HepG2 (cell line): Measurements from ENCODE around the gene DUS1L. TPM values are rescaled to one million over a fixed set of nuclear protein-coding genes. Genes with fewer than 3 reads are reported as not detected.
A peak's percentile ranks its signal among the peaks of the same experiment; 100 is the strongest.

Experiments
- ATRX ChIP-seq: sonication (generic); formaldehyde crosslinking; IDR thresholded peaks from 2 replicates; pipeline ENCODE4 v1.4.0; 2020; ENCODE audit warnings: missing genetic modification reagents, borderline replicate concordance
- CENPX ChIP-seq: sonication (generic); formaldehyde crosslinking; IDR thresholded peaks from 2 replicates; pipeline ENCODE4 v1.9.0; 2021; ENCODE audit warnings: mild to moderate bottlenecking, missing genetic modification reagents, moderate library complexity
- CREM ChIP-seq, 2 experiments: sonication (generic) in 1 of 2; formaldehyde crosslinking in 1 of 2; IDR thresholded peaks; 2 replicates each; pipeline versions ENCODE4 v1.4.0 to v1.6.1; 2016 to 2020; ENCODE audit warnings: antibody characterized with exemption in 1 of 2, mild to moderate bottlenecking in 1 of 2, missing genetic modification reagents in 1 of 2
- HES4 ChIP-seq: sonication (generic); formaldehyde crosslinking; IDR thresholded peaks from 2 replicates; pipeline ENCODE4 v1.9.0; 2021; ENCODE audit warnings: mild to moderate bottlenecking, missing genetic modification reagents, borderline replicate concordance
- ZFP91 ChIP-seq: sonication (generic); formaldehyde crosslinking; IDR thresholded peaks from 2 replicates; pipeline ENCODE4 v1.9.0; 2022; ENCODE audit warnings: missing genetic modification reagents, mild to moderate bottlenecking, borderline replicate concordance
- ZFX ChIP-seq: sonication (generic); formaldehyde crosslinking; IDR thresholded peaks from 2 replicates; pipeline ENCODE4 v1.4.0; 2020; ENCODE audit warnings: mild to moderate bottlenecking, low read depth, missing genetic modification reagents, moderate library complexity
- ZGPAT ChIP-seq: IDR thresholded peaks from 2 replicates; pipeline ENCODE4 v1.6.1; 2016; ENCODE audit warnings: mild to moderate bottlenecking
- ZNF143 ChIP-seq: sonication (generic); formaldehyde crosslinking; IDR thresholded peaks from 2 replicates; pipeline ENCODE4 v1.4.0; 2020; ENCODE audit warnings: missing genetic modification reagents
- ZNF34 ChIP-seq: sonication (generic); formaldehyde crosslinking; IDR thresholded peaks from 2 replicates; pipeline ENCODE4 v1.4.0; 2020; ENCODE audit warnings: mild to moderate bottlenecking, missing genetic modification reagents, borderline replicate concordance
- ZNF382 ChIP-seq: sonication (generic); formaldehyde crosslinking; IDR thresholded peaks from 2 replicates; pipeline ENCODE4 v1.5.0; 2020; ENCODE audit warnings: missing genetic modification reagents, mild to moderate bottlenecking, borderline replicate concordance
- ZNF44 ChIP-seq: sonication (generic); formaldehyde crosslinking; IDR thresholded peaks from 2 replicates; pipeline ENCODE4 v1.5.1; 2020; ENCODE audit warnings: mild to moderate bottlenecking, missing genetic modification reagents
- ZNF446 ChIP-seq: sonication (generic); formaldehyde crosslinking; IDR thresholded peaks from 2 replicates; pipeline ENCODE4 v1.5.0; 2020; ENCODE audit warnings: mild to moderate bottlenecking, missing genetic modification reagents
- ZNF512 ChIP-seq: sonication (generic); formaldehyde crosslinking; IDR thresholded peaks from 2 replicates; pipeline ENCODE4 v1.4.0; 2020; ENCODE audit warnings: mild to moderate bottlenecking, missing genetic modification reagents
- ZNF549 ChIP-seq: sonication (generic); formaldehyde crosslinking; IDR thresholded peaks from 2 replicates; pipeline ENCODE4 v1.5.0; 2020; ENCODE audit warnings: missing genetic modification reagents
- ZNF570 ChIP-seq: sonication (generic); formaldehyde crosslinking; IDR thresholded peaks from 2 replicates; pipeline ENCODE4 v1.4.0; 2020; ENCODE audit warnings: mild to moderate bottlenecking, missing genetic modification reagents, borderline replicate concordance
- ZNF589 ChIP-seq: sonication (generic); formaldehyde crosslinking; conservative IDR thresholded peaks from 2 replicates; pipeline ENCODE4 v1.8.0; 2022; ENCODE audit warnings: mild to moderate bottlenecking, moderate library complexity, missing genetic modification reagents
- polyA plus RNA-seq, 8 experiments: library from polyadenylated mRNA; depleted of rRNA in 3 of 8; stranded (reverse) in 7 of 8; unstranded in 1 of 8; fragments of >200 nt; fragmentation: Illumina TruSeq in 4 of 8; extraction: Trizol in 4 of 8; gene quantifications; 2 replicates each; pipeline versions ENCODE4 v1.2.1 to v1.2.3, GENCODE V29; 2011 to 2016; ENCODE audit warnings: low read depth in 4 of 8, missing spikeins in 1 of 8, mixed read lengths in 1 of 8; ENCODE audit not compliant: insufficient read depth in 1 of 8
- total RNA-seq, 5 experiments: library from RNA; depleted of rRNA; stranded (reverse); fragments of >200 nt; fragmentation: Illumina TruSeq; extraction: Trizol; gene quantifications; 2 replicates each; pipeline ENCODE4 v1.2.3, GENCODE V29; 2016; ENCODE audit warnings: low read depth in 1 of 5
- TF ChIP-seq, protein P1 (sequence below): sonication (generic); formaldehyde crosslinking; IDR thresholded peaks from 2 replicates; pipeline ENCODE4 v1.8.1; 2023; ENCODE audit warnings: mild to moderate bottlenecking, moderate library complexity, missing genetic modification reagents
- TF ChIP-seq, protein P2 (sequence below): sonication (generic); formaldehyde crosslinking; IDR thresholded peaks from 2 replicates; pipeline ENCODE4 v1.5.1; 2020; ENCODE audit warnings: mild to moderate bottlenecking, missing genetic modification reagents, borderline replicate concordance
- TF ChIP-seq, protein P3 (sequence below): fragments of 450-650 bp; IDR thresholded peaks from 2 replicates; pipeline ENCODE4 v1.6.1; 2017

Gene DUS1L
- total and polyA plus RNA-seq, 2 of the 13 experiments (the other 11 are each of a cell fraction or from before 2014, with no cell fraction given): 81.0 to 109 TPM

GRCh38 chr17:82101767-82102679, 36.4 kb upstream of the DUS1L start (continued):
- TF ChIP-seq CENPX (CRISPR knock-in tag): no peak
- TF ChIP-seq ZNF34 (CRISPR knock-in tag): 0 out of 2 replicates have a peak, but pooled peaks have one; percentile 9
- peak; percentile 93; the same call in 1 of the 2 replicates for TF ChIP-seq ZGPAT (CRISPR knock-in tag)
- TF ChIP-seq, protein P1, sequence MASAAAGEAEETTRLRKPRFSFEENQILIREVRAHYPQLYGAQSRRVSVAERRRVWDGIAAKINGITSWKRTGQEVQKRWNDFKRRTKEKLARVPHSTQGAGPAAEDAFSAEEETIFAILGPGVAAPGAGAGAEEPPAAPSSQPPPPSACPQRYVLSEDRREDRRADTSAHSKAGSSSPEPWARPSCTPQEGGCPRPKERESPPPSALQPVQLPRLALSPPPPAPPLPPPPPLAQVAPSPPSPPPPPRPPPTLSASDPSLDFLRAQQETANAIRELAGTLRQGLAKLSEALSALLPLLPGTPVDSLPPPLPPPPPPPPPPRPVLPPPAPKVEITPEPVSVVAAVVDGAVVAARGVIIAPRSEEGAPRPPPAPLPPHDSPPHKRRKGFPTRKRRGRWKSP (CRISPR knock-in tag): peak; percentile 74; the same call in 1 of the 2 replicates
- no peak; the same call in 1 of the 2 replicates for TF ChIP-seq ZNF44 (CRISPR knock-in tag)
- no peak for TF ChIP-seq ZNF382 (CRISPR knock-in tag)
- TF ChIP-seq, protein P2, sequence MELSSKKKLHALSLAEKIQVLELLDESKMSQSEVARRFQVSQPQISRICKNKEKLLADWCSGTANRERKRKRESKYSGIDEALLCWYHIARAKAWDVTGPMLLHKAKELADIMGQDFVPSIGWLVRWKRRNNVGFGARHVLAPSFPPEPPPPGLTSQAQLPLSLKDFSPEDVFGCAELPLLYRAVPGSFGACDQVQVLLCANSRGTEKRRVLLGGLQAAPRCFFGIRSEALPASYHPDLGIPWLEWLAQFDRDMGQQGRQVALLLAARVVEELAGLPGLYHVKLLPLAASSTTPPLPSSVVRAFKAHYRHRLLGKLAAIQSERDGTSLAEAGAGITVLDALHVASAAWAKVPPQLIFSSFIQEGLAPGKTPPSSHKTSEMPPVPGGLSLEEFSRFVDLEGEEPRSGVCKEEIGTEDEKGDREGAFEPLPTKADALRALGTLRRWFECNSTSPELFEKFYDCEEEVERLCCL (CRISPR knock-in tag): peak; percentile 44; the same call in 1 of the 2 replicates
- TF ChIP-seq ZNF446: no peak
- no peak for TF ChIP-seq ZNF570 (CRISPR knock-in tag)
- no peak for TF ChIP-seq ATRX (CRISPR knock-in tag)
- no peak; the same call in none of the 2 replicates for TF ChIP-seq HES4 (CRISPR knock-in tag)
- TF ChIP-seq, protein P3, sequence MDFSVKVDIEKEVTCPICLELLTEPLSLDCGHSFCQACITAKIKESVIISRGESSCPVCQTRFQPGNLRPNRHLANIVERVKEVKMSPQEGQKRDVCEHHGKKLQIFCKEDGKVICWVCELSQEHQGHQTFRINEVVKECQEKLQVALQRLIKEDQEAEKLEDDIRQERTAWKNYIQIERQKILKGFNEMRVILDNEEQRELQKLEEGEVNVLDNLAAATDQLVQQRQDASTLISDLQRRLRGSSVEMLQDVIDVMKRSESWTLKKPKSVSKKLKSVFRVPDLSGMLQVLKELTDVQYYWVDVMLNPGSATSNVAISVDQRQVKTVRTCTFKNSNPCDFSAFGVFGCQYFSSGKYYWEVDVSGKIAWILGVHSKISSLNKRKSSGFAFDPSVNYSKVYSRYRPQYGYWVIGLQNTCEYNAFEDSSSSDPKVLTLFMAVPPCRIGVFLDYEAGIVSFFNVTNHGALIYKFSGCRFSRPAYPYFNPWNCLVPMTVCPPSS: no peak
- no peak for TF ChIP-seq ZNF143
- peak; percentile 46; the same call in 1 of the 2 replicates for TF ChIP-seq CREM (IDR thresholded peaks at IDR 0.05)
- TF ChIP-seq CREM (CRISPR knock-in tag; IDR thresholded peaks at IDR 0.05): no peak
- TF ChIP-seq ZFP91 (CRISPR knock-in tag): peak; percentile 78; the same call in 1 of the 2 replicates
- TF ChIP-seq ZFX: peak; percentile 91
- TF ChIP-seq ZNF589 (CRISPR knock-in tag): no peak
- TF ChIP-seq ZNF549: no peak
- no peak for TF ChIP-seq ZNF512 (CRISPR knock-in tag)
